SJSA1 (cell line): ENCODE measurements around the gene GINS3. TPM values are rescaled to one million over a fixed set of nuclear protein-coding genes. Genes with fewer than 3 reads are reported as not detected.

Source experiments
- DNase-seq, 2 experiments: peaks; one replicate each; pipeline ENCODE4 v3.0.0-alpha.2; 2015 to 2020; ENCODE audit warnings: low spot score in 2 of 2, low read depth in 1 of 2
- H3K27ac ChIP-seq: fragments of 250-450 bp; sonication (Bioruptor Pico); 2 replicates; pipeline ENCODE4 v1.5.1; 2020; ENCODE audit warnings: mild to moderate bottlenecking, moderate library complexity
- H3K27me3 ChIP-seq: fragments of 250-450 bp; sonication (Bioruptor Pico); replicated peaks from 2 replicates; pipeline ENCODE4 v1.5.1; 2020; ENCODE audit warnings: mild to moderate bottlenecking, moderate library complexity
- H3K36me3 ChIP-seq: fragments of 250-450 bp; sonication (Bioruptor Pico); 2 replicates; pipeline ENCODE4 v1.5.1; 2020; ENCODE audit warnings: mild to moderate bottlenecking
- H3K4me1 ChIP-seq: fragments of 250-450 bp; sonication (Bioruptor Pico); replicated peaks from 2 replicates; pipeline ENCODE4 v1.6.1; 2021; ENCODE audit warnings: mild to moderate bottlenecking
- H3K4me3 ChIP-seq: fragments of 250-450 bp; sonication (Bioruptor Pico); 2 replicates; pipeline ENCODE4 v1.5.1; 2020; ENCODE audit warnings: mild to moderate bottlenecking
- H3K9me3 ChIP-seq: fragments of 250-450 bp; sonication (Bioruptor Pico); replicated peaks from 2 replicates; pipeline ENCODE4 v1.5.1; 2020; ENCODE audit warnings: mild to moderate bottlenecking
- total RNA-seq: library from RNA; depleted of rRNA; stranded (reverse); fragments of >200 nt; shearing (Covaris generic); gene quantifications from 2 replicates; pipeline ENCODE4 v1.2.3, GENCODE V29; 2014; rRNA removed

GINS3 gene
- total RNA-seq: 6.0 and 15.9 TPM in 2 replicates

DNA sequence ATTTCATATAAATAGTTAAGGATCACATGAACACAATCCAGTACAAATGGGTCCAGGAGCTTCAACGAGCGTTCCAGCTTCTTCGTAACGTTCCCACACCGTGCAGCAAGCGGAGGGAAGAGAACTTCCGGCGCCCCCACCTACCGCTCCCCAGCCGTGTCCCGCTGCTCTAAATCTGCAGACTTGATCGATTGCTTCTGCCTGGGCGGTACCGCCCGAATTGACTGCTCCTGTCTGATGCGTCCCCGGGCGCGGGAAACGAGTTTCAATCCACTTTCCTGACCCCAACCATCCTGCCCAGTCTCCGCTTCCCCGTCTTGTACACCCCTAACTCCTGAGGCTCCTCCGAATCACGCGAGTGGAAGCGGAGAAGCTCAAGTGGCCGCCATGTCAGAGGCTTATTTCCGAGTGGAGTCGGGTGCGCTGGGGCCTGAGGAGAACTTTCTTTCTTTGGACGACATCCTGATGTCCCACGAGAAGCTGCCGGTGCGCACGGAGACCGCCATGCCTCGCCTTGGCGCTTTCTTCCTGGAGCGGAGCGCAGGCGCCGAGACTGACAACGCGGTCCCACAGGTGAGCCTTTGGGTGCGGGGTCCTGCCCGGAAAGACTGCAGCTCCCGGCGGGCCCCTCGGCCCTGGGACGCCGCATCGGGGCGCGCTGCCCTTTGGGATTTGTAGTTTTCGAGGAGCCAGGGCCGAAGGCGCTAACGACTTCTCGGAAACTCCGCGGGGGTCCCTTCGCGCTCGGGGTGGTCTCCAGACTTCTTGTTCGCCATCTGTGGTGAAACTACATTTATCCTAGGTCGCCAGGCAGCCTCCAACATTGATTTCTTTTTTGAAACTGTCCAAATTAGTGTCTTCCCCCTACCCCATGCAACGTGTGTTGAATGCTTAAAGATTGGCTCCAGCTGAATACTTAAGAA, at the start of gene GINS3:
Gene GINS3 (plus strand): TSS at position 257 of the 923 bp plus-strand sequence. CDS start 131 bp downstream, at position 388.
- Histone ChIP-seq H3K27ac (peak within 1 kb of the TSS; percentile 68), H3K36me3 (0 out of 2 replicates have a peak, but pooled peaks cover 6% of the 10 kb centered on the region), H3K9me3 (no peaks in the 10 kb centered on the region), H3K4me1 (peaks cover 8% of the 10 kb centered on the region), H3K4me3 (peak within 1 kb of the TSS; percentile 78), H3K27me3 (peaks cover 5% of the 10 kb centered on the region)
- DNase-seq: peak; percentile 81 to 90

DNA sequence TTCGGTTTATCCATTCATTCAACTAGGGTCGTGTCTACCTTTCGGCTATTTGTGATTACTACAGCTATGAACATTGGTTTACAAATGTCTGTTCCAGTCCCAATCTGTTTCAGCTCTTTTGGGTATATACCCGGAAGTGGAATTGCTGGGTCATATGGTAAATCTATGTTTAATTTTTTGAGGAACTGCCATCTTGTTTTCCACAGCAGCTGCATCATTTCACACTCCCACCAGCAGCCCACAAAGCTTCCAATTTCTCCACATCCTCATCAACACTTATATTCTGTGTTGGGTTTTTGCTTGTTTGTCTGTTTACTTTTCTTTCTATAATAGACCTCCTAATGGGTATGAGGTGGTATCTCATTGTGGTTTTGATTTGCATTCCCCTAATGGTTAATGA, 48.7 kb upstream of the GINS3 start:
- H3K9me3 ChIP-seq: no peaks in the 10 kb centered on the region
- no peaks in the 10 kb centered on the region for H3K4me1 ChIP-seq
- H3K27me3 ChIP-seq: peaks cover 29% of the 10 kb centered on the region
- H3K4me3 ChIP-seq: no peak overlapping the region
- H3K27ac ChIP-seq: no peak overlapping the region
- H3K36me3 ChIP-seq: no peaks in the 10 kb centered on the region
- DNase-seq: no peak

DNA sequence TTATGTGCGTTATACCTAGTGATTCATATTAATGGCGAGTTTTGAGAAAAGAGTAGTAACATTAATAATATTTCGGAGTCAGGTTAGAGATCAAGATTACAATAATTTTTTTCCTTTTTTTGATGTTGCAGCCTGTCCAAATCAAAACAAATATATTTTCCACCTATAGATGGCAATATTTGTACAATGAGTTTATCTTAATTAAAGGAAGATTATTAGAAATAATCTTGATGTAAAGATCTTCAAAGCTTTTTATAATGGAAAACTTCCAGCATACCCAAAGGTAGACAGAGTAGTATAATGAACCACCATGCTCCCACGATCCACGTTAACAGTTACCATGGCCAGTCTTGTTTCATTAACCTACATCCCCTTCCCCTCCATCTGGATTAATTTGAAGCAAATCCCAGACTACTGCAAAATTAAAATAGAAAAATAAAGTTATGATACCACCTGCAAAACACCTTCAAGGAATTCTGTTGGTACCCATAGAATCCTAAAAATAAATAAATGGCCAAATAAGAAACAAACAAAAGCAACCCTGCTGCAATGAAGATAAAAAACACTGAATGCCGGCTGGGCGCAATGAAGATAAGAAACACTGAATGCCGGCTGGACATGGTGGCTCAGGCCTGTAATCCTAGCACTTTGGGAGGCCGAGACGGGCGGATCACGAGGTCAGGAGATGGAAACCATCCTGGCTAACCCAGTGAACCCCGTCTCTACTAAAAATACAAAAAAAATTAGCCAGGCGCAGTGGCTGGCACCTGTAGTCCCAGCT, 46.5 kb upstream of the GINS3 start:
- no peaks in the 10 kb centered on the region for H3K4me1 ChIP-seq
- no peak overlapping the region for H3K4me3 ChIP-seq
- DNase-seq: no peak
- no peaks in the 10 kb centered on the region for H3K9me3 ChIP-seq
- no peaks in the 10 kb centered on the region for H3K36me3 ChIP-seq
- H3K27ac ChIP-seq: no peak overlapping the region
- peaks cover 38% of the 10 kb centered on the region for H3K27me3 ChIP-seq

DNA sequence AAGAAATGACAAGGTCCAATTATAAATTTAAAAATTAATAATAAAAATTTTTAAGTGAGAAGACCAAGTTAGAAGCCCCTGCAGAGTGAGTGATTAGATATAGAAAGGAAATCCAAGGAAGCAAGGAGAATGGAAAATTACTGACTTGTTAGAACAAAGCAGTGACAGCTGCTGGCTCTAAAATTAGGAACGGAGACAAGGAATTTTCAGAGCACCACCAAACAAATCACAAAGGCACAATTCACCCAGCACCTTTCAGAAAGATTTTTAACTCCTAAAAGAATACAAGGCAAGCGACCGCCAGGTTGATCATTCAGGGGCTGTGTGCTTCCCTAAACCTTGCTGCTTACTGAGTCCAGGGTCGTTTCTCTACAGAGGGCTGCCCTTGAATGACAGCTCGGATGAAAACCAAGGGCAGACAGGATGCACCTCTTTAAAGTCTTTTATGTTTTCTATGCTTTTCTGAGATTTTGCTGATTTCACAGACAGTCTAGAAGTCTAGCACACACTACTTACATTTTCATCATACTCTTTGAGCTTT, 45.4 kb upstream of the GINS3 start:
- Histone ChIP-seq H3K27ac (no peak overlapping the region), H3K9me3 (no peaks in the 10 kb centered on the region), H3K4me3 (no peak overlapping the region), H3K36me3 (no peaks in the 10 kb centered on the region), H3K4me1 (no peaks in the 10 kb centered on the region), H3K27me3 (peaks cover 37% of the 10 kb centered on the region)
- no peak for DNase-seq

DNA sequence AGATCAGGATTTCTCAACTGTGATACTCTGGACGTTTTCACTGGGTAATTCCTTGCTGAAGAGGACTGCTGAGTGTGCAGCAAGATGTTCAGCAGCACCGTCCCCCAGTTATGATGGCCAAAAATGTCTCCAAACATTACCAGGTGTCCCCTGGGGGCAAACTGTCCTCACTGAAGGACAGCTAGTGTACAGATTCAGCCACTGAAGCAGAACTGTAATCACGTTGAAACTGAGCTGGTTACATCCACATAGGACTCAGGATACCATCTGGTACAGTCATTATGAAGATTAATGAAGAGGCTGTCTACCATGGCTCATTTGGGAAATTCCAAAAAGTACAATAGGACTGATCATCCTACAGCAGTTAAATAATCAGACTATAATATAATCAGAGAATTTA, 43.3 kb upstream of the GINS3 start:
- no peak for DNase-seq
- H3K4me1 ChIP-seq: no peaks in the 10 kb centered on the region
- H3K4me3 ChIP-seq: no peak overlapping the region
- H3K36me3 ChIP-seq: no peaks in the 10 kb centered on the region
- no peak overlapping the region for H3K27ac ChIP-seq
- no peaks in the 10 kb centered on the region for H3K9me3 ChIP-seq
- peaks cover 31% of the 10 kb centered on the region for H3K27me3 ChIP-seq

DNA sequence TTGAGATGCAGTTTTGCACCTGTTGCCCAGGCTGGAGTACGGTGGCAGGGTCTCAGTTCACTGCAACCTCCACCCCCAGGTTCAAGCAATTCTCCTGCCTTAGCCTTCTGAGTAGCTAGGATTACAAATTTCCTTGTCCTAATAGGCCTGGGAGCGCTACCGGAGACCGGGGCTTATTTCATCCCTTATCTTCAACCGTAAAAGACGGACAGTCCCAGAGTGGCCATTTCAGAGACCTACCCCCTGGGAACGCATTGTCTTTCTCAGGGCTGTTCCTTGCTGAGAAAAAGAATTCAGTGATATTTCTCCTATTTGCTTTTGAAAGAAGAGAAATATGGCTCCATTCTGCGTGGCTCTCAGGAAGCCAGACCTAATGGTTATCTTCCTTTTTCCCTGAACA, 39.6 kb upstream of the GINS3 start:
- peaks cover 22% of the 10 kb centered on the region for H3K27me3 ChIP-seq
- no peaks in the 10 kb centered on the region for H3K9me3 ChIP-seq
- DNase-seq: no peak
- no peak overlapping the region for H3K4me3 ChIP-seq
- H3K36me3 ChIP-seq: no peaks in the 10 kb centered on the region
- no peak overlapping the region for H3K27ac ChIP-seq
- no peaks in the 10 kb centered on the region for H3K4me1 ChIP-seq

DNA sequence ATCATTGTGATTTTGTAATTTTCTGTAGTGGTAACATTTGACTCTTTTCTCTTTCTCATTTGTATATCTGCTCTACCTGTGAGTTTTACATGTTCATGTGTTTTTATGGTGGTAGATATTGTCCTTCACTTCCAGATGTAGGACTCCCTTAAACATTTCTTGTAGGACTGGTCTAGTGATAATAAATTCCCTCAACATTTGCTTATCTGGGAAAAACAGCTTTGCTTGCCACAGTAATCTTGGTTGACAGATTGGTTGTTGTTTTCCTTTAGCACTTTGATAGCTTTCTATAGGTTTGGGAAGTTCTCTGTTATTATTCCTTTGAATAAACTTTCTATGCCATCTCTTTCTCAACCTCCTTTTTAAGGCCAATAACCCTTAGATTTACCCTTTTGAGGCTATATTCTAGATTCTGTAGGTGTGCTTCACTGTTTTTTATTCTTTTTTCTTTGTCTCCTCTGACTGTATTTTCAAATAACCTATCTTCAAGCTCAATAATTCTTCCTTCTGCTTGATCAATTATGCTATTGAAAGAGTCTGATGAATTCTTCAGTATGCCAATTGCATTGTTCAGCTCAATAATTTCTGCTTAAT, 32.1 kb upstream of the GINS3 start:
- DNase-seq: no peak
- Histone ChIP-seq H3K4me1 (no peaks in the 10 kb centered on the region), H3K27ac (no peak overlapping the region), H3K27me3 (no peaks in the 10 kb centered on the region), H3K36me3 (no peaks in the 10 kb centered on the region), H3K4me3 (no peak overlapping the region), H3K9me3 (0 out of 2 replicates have a peak, but pooled peaks cover 2% of the 10 kb centered on the region)

DNA sequence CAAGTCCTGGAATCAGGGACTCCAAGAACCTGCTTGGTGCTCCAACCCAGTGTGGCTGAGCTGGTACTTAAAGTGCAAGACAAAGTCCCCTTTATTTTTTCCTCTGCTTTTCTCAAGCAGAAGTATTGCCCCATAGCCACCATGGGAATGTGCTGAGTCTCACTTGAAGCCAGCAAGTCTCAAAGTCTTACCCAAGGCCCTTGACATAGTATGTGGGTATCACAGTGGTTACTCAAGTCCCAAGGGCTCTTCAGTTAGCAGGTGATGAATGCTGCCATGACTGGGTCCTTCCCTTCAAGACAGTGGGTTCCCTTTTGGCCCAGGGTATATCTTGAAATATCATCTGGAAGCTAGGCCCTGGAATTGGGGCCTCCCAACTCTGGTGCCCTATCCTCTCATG, 30.5 kb upstream of the GINS3 start:
- Histone ChIP-seq H3K27ac (no peak overlapping the region), H3K9me3 (0 out of 2 replicates have a peak, but pooled peaks cover 2% of the 10 kb centered on the region), H3K27me3 (no peaks in the 10 kb centered on the region), H3K4me1 (no peaks in the 10 kb centered on the region), H3K36me3 (no peaks in the 10 kb centered on the region), H3K4me3 (no peak overlapping the region)
- no peak for DNase-seq

DNA sequence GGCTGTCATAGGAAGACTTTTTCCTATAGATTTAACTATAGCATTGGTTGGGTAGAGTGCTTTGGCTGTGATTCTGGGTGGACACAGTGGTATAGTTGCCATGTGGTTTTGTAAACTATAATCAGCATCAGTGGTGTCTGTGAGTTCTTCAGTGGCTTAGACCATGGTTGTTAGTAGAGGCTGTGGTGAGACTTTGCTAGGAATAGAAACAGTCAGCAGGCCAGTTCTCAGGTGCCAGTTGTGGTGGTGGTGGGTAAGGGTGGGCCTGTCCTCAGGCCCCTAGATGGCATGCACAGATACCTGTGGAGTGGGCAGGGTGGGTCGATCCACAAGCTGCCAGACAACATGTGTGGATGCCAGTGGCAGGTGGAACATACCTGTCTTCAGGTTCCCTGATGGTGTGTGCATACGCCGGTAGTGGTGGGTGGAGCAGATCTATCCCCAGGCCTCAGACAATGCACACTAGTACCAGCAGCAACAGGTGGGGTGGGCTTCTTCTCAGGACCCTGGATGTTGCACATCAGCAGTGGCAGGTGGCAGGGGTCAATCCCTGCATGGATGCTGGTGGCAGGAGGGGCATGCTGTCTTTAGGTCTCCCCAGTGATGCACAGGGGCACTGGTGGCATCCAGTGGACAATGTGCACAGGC, 28.4 kb upstream of the GINS3 start:
- Histone ChIP-seq H3K27me3 (no peaks in the 10 kb centered on the region), H3K9me3 (0 out of 2 replicates have a peak, but pooled peaks cover 2% of the 10 kb centered on the region), H3K36me3 (no peaks in the 10 kb centered on the region), H3K4me1 (no peaks in the 10 kb centered on the region), H3K4me3 (no peak overlapping the region), H3K27ac (no peak overlapping the region)
- no peak for DNase-seq

DNA sequence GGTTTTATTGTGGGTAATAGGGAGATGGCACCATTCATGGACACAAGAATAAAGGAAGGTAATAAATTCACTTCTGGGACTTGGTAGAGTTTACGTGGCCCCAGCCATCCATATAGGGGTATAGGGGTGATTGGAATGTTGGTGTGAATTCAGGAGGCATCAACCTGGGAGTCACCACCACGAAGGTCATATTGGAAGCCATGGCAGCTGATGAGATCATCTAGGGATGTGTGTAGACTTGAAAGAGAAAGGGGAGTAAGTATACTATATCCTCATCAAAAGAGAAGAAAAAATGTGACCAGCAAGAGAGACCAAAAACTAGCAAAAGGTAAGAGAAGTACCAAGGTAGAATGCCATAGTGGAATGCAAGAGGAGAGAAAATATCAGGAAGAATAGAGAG, 26.6 kb upstream of the GINS3 start:
- Histone ChIP-seq H3K27ac (no peak overlapping the region), H3K36me3 (no peaks in the 10 kb centered on the region), H3K4me1 (no peaks in the 10 kb centered on the region), H3K9me3 (0 out of 2 replicates have a peak, but pooled peaks cover 2% of the 10 kb centered on the region), H3K27me3 (no peaks in the 10 kb centered on the region), H3K4me3 (no peak overlapping the region)
- DNase-seq: no peak

DNA sequence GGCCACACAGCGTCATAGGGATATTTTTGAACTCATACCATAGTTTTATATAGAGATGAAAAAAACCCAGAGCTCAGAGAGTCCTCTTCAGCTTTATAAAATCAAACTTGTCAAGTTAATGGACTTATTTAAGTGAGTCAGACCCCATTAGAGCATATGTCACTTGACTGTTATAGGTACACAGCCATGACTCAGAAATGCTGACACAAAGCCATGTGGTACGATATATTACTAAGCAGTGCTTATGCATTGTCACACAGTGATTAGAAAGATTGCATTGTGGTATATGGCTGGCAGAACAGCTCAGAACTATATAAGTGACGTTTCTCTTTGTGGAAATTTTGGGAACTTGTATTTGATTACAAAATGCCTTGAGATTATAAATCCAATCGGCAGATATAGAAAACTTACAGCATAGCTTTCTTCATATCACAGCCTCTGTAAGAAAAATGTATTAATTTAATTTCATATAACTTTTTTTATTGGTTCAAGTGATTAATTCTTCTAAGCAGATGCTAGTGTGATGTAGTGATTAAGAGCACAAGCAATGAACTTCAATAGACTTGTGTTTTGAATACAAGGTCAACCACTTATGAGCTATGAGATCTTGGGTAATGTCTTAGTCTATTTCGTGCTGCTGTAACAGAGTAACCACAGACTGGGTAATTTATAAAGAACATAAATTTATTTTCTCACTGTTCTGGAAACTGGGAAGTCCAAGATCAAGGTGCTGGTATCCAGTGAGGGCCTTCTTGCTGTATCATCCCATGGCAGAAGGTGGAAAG, 25.8 kb upstream of the GINS3 start:
- DNase-seq: no peak
- Histone ChIP-seq H3K36me3 (no peaks in the 10 kb centered on the region), H3K27me3 (no peaks in the 10 kb centered on the region), H3K9me3 (no peaks in the 10 kb centered on the region), H3K4me3 (no peak overlapping the region), H3K4me1 (no peaks in the 10 kb centered on the region), H3K27ac (no peak overlapping the region)

DNA sequence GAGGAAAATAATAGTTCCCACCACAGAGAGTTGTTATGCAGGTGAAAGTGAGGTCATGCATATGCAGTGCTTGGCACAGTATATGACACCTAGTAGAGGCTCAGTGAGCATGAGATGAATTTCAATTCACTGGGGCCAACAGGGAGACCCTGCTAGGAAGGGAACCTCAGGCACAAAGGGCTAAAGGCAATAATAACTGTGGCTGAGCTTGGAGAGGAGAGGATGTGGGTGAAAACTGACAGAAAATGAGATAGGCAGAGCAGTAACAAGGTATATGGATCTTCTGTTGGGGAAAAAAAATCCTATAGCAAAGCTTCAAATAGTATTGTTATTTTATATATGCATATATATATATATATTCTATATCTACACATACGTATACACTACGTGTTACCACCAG, 25.0 kb upstream of the GINS3 start:
- H3K4me1 ChIP-seq: no peaks in the 10 kb centered on the region
- H3K4me3 ChIP-seq: no peak overlapping the region
- H3K27me3 ChIP-seq: peaks cover under 1% of the 10 kb centered on the region; the same call in 1 of the 2 replicates
- DNase-seq: no peak
- no peak overlapping the region for H3K27ac ChIP-seq
- no peaks in the 10 kb centered on the region for H3K36me3 ChIP-seq
- no peaks in the 10 kb centered on the region for H3K9me3 ChIP-seq
